Activated naive CD4-positive, alpha-beta T cell (primary cell): Measurements from ENCODE around the gene TDRD7.

Experiments
- DNase-seq, 4 experiments: peaks; one replicate each; lab custom pipeline; 2025; lab: John Stamatoyannopoulos, UW

TDRD7 gene

DNA sequence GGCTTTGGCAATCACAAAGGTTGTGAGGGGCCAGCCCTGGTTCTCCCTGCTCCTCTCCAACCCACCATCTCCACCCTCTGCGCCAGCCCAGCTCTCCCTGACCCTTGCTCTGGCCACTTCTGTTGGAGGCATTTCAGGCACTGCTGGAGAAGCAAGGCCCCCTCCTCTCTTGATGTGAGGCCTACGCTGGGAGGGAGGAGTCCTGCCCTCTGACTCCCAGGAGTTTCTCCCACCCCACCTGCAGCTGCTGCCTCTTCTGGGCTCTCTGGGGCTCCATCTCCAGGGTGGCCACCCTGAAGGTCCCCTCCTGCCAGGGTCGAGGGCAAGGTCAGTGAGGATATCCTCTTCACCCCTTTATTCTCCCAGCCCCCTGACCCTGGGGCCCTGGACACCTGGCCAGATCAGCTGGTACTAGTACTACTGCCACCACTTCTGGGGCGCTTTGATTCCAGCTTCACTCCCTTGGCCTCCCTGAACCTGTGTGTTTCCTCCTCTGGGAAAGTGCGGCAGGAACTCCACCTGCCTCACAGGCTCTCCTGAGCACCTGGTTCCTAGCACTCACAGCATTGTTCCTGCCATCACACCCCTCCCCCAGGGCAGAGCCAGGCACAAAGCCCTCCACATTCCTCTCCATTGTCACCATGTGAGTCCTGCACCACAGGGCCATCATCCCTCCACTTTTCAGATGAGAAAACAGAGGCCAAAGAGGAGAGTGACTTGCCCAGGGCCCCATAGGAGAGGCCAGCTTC is 23.8 kb upstream of the TDRD7 start:
- DNase-seq, result no peak

DNA sequence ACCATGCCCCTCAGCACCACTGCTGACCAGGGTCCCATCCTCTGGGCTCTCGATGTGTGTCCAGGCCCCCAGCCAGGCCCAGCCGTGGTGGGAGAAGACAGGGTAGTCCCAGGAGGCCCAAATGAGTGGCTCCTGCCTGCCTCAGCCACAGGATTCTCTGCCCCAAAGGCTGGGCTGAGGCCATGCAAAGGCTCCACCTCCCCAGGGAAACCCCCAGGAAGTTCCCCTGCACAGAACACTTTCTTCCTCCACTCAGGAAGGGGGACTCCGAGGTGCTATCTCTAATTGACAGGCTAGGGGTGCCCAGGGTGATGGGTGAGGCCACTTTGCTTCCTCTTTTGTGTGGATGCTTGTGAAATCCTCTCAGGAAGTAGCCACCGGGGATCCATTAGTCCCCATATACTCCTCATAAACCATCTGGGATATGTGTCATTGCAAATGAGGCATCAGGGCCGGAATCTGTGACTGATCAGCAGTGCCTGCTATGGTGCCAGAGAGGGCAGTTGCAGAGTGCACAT is 23.1 kb upstream of the TDRD7 start:
- DNase-seq, result no peak

DNA sequence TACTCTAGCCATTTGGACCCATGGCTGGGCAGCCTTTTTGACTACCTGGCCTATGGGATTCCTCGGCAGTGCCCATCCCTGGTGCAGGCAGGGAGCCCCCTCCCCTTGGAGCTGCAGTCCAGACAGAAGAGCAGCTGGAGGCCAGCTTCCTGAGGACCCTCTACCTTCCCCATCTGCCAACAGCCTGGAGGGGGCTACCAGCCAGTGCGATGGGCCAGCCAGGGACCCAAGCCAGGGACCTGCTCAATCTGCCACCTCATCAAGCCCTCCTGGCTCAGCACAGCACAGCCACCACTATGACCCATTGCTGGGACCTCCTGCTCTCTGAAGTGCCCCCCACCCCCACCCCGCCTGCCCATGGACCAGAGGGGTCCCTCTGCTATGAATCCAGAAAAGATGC is 22.6 kb upstream of the TDRD7 start:
- no peak for DNase-seq

DNA sequence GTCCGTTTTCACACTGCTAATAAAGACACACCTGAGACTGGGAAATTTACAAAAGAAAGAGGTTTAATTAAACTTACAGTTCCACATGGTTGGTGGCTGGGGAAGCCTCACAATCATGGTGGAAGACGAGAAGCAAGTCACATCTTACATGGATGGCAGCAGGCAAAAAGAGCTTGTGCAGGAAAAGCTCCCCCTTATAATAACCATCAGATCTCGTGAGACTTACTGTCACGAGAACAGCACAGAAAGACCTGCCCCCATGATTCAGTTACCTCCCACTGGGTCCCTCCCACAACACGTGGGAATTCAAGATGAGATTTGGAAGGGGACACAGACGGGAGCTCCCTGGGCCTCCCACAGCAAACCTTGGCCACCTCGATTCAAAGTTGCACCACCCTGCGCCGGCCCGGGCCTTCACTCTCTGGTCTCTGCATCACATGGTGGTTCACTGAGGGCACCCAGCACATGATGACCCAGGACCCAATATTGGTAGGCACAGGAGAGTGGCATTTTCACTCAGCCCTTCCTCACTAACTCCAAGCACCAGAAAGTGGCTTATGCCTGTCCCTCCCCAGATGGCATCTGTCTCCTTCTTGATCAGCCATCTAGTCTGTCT is 21.0 kb upstream of the TDRD7 start:
- no peak for DNase-seq

DNA sequence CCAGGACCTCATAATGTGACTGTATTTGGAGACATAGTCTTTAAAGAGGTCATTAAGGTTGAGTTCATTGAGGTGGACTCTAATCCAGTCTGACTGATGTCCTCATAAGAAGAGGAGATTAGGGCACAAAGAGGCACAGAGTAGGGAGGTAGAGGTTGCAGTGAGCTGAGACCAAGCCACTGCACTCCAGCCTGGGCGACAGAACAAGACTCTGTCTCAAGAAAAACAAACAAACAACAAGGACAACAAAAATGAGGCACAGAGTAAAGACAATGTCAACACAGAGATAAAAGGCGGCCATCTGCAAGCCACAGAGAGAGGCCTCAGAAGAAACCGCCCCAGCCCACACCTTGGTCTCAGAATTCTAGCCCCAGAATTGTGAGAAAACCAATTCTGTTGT is 17.0 kb upstream of the TDRD7 start:
- no peak for DNase-seq

DNA sequence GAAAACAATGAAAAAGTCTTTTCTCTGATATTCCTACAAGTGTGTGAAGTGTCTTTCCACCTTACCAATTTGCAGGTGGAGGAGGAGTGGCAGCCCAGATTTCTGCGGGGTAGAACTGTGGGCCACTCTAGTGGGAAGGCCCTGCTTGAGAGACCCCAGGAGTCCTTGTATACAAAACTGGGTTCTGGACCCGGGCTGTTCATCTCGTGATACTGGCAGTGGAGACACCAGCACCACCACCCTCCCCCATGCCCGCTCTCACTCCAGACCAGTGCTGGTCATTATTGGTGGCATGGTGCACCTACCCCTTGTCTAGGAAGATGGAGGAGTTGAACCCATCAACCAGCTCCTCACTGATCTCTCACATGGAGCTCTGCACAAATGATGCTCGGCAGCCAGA is 16.2 kb upstream of the TDRD7 start:
- no peak for DNase-seq

DNA sequence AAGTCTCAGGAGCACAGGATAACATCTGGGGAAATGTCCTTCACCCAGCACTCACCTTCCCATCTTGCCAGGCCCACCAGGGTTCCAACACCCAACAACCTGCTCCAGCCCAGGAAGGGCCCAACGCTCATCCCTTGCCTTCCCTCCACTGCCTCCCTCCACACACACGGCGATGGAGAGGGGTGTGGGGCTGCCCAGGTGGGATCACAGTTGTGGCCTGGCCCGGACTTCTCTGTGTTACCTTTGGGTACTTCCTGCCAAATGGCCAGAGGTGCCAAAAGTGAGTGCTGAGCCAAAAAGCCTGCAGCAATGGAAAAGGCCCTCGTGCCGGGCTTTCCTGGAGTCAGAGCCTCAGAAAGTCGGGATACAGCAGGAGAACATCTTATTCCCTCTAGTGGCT is 15.6 kb upstream of the TDRD7 start:
- no peak for DNase-seq

DNA sequence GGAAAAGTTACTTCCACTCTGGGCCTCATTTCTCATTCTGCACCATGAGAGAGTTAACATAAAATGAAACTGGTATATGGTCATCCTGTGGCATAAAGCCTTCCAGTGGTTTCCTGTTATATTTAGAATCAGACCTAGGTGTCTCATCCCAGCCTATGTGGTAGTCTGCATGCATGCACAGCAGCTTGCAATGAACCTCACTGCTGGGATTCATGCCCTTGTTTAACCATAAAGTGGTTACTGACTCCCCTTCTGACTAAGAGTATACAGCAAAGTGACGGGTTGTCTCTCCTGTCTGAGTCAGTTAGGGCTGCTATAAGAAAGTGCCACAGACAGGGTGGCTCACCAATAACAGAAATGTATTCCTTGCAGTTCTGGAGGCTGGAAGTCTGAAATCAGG is 14.7 kb upstream of the TDRD7 start:
- no peak for DNase-seq

DNA sequence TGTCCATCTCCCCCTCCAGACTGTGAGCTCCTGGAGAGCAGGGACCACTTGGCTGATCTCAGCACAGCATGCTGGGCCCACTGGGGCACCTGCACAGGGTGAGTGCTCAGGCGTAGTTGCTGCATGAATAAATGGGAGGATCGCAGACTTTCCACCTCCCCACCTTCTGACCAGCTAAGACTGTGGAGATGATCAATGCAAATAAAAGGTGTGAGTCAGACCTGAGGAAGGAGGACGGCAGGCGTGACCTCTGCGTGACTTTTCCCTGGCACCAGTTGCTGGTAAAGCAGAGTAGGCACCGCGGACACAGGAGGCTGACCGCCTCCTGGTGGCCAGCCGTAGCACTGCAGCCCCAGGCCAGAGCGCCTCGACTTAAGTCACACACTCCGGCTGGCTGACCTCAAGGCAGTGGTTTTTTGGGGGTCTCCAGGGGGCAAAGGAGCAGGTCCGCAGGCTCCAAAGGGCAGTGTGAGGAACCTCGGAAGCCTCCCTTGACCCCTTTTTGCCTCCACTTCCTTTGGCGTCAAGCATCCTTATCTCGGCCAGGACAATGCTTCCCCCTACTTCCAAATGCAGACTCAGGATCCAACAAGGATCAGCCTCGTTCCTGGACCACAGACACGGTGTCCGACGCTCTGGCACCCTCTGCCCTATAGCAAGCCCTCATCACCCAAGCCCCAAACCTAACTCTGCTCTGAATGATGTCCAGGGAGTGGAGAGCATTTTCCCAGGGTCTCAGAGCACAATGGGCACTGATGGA is 12.7 kb upstream of the TDRD7 start:
- DNase-seq, result peak; percentile 25 to 56 (median 40)

DNA sequence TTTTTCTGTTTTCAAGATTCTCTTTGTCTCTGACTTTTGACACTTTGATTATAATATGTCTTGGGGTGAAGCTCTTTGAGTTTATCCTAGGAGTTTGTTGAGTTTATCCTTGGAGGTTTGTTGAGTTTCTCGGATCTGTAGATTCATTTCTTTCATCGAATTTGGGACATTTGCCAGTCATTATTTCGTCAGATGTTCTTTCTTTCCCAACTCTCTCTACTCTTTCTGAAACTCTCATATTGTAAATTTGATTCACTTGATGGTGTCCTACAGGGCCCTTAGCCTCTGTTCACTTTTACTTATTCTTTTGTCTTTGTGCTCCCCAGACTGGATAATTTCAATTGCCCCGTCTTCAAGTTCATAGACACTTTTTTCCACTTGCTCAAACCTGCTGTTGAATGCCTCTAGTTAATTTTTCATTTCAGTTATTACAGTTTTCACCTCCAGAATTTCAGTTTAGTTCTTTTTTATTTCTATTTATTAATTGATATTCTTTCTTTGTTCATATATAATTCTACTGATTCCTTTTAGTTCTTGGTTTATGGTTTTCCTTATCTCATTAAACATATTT is 8.1 kb upstream of the TDRD7 start:
- no peak for DNase-seq

DNA sequence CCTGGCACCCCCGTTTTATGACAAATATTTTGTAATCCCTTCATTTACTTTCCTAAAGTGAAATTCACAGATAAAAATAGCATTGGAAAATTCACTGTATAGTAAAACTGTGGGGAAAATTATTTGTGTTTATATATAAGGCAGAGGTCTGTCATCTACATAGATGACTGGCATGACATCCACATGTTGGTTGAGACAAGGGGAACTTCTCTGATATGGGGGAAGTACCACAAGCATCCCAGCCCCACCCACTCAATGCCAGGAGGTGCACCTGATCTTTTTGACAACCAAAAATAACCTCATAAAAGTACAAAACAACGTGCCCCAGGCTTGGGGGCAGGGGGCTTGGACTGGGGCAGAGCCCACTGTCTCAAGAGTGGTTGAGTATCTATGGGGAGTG is 6.3 kb upstream of the TDRD7 start:
- DNase-seq, result no peak

DNA sequence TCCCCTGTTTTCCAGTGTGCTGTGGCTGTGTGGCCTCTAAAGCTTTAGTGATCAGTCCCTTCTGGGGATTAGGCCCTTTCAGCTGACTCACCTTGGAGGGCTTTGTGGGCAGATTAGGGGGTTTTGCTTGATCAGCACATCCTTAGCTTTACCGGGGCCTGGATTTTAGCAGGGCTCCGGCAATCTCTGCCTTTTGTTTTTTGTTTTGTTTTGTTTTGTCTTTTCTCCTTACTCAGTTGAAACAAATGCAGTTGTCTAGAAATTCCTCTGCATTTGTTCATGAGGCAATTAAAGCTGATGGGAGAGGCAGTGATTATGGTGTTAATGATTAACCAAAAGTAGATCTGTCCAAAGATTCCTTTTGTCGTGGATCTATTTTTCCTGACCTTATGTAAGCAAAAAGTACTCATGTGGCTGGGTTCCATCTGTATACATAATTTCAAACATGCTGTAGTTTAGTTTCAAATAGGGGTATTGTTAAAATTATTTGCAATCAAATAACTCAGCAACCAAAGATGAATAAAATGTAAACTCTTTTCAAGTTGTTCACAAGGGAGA is 5.2 kb upstream of the TDRD7 start:
- no peak for DNase-seq

DNA sequence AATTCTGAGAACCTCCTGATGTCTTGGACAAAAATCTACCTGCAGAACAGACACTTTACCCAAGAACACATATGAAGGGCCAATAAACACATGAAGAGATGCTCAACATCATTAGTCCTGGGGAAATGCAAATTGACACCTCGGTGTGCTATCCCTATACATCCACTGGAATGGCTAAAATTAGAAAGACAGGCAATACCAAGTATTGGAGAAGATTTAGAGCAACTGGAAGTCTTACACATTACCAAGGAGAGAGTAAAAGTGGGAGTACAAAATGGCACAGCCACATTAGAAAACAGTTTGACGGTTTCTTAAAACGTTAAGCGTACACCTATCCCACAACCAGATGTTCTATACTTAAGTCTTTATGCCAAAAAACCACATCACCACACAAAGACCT is 3.3 kb upstream of the TDRD7 start:
- no peak for DNase-seq

DNA sequence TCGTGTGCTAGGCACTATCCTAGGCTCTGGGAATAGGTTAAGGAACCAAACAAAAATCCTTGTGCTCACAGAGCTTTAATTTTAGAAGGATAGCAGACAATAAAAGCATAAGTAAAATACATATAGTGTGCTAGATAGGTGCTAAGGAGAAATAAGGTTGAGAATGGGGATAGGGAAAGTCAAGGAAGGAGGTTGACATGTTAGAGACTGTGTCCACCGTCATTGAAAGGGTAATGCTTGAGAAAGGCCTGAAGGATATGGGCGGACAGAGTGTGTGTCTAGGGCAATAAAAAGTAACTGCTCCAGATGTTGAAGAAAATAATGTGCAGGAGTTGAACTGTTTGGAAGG is 482 bp upstream of the TDRD7 start:
- DNase-seq, result no peak

DNA sequence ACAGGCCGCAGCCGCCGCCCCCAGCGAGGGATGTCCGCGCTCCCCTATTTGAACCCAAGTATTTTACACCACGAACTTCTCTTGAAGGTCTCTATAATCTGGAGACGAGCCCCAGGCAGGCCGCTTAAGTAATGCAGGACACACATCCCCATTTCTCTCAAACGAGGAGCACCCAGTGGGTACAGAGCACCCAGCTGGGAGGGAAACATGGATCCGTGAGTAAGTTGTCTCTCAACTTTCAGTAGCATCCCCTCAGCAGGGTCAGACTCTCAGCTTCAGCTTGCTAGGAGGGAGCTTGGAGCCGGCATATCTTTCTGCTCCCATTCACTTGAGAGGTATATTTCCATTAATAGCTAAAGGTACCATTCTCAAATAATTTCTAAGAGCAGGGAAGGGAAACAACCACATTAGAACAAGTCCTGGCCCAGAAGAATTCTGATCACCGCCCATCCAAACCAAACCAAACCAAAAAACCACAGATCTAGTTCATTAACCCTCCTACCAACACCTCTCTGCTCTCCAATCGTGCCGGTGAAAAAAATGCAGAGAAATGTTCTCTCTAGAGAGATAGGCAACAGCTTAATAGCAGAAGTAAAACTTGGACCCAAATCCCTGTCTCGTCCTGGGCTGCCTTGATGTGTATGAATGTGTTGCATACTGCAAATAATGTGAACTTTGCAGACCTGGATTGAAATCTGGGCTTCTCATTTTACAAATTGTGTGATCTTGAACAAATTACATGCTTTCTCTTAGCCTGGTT is 910 bp downstream of the TDRD7 start:
- no peak for DNase-seq

DNA sequence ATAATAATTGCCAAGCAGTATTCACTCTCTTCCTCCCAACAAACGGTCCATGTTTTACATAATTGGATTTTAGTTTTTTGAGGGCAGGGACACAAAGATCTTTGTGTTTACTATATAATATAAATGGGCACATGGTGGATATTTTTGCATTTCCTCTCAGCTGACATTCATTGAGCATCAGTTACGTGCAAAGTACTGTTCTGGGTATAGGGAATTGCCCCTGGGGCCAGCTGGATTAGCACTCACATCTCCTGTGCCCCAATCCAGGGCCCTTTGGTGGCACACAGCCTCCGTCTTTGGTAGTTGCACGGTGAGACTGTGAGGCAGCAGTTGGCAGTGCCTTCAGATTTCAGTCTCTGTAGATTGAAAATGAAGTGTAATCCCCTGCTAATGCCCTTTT is 1.6 kb downstream of the TDRD7 start:
- DNase-seq, result no peak

DNA sequence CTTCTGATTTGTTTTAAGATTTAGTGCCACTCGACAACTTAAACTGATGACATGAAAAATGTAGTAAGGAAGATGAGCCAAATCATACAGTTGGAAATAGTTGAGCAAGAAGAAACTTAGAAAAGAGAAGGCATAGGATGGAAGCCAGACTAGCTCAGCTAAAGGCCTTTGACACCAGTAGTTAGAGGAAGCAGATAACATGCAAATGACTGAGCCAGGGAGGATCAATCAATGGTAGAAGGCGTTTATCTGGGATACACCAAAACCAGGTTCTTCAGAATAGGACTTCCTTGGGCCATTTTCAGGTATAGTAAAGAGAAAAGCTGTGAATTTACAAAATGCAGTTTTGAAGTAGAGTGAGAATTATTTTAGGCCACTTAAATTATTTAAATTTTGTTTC is 3.2 kb downstream of the TDRD7 start:
- DNase-seq, result no peak

DNA sequence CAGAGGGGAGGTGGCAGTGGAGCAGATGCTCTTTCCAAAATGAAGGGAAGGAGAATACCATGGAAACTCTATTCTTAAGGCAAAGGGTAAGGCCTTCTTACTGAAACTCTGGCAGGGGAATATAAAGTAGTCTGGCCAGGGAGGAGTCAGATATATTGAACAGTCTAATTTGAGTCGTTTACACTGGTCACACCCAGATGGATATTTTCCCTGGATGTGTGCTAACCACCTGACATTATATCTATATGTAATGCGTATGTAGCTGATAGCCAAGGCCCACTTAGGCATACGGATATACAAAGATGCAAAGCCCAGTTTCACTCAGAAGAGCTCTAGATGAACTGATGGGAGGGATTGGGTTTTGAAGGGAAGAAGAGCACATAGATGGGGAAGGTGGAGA is 7.0 kb downstream of the TDRD7 start:
- DNase-seq, result no peak

DNA sequence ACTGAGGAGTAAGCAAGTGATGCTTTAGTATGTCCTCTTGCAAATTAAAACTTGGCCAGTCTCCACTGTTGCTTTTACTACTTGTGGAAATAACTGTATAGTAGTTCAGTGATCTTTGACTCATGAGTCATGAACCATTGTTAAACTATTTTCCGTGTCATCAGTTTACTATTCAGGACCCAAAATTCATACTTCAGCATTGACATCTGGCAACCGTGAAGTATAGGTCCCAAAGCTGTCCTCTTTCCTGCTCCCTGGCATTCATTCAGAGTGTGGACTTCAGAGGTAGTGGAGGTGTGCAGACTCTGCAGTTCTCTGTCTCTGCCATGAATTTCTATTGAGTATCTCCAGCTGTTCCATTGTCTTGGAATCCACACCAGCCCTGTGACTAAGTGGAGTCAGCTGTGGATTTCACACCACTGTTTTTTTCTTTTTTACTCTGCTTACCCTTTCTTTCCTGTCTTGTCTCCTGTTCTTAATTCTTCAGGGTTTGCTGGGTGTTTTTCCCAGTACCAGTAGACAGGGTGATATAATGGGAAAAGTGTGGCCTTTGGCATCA is 7.5 kb downstream of the TDRD7 start:
- no peak for DNase-seq

DNA sequence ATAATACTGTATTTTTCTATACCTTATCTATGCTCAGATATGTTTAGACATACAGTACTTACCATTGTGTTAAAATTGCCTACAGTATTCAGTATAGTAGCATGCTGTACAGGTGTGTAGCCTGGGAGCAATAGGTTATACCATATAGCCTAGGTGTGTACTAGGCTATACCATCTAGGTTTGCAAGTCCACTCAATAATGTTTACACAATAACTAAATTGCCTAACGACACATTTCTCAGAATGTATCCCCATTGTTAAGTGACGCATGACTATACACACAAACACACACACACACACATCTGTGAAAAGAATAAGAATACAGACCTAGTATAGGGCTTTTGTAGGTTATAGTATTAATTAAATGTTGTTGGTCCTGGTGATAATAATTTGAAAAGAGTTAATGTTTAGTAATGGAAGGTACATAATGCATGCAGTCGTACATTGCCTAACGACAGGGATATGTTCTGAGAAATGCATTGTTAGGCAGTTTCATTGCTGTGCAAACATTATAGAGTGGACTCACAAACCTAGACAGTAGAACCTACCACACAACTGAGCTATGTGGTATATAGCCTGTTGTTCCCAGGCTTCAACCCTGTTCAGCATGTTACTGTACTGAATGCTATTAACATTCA is 13.6 kb downstream of the TDRD7 start:
- DNase-seq, result no peak

DNA sequence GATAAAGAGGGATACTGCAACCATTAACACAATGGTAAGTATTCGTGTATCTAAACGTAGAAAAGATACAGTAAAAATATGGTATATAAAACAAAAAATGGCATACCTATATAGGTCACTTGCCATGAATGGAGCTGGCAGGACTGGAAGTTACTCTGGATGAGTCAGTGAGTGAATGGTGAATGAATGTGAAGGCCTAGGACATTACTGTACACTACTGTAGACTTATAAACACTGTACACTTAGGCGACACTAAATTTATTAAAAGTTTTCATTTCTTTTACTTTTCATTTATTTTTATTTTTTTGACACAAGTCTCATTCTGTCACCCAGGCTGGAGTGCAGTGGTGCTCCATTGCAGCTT is 14.1 kb downstream of the TDRD7 start:
- no peak for DNase-seq
